Measurements from ENCODE around the gene REPS1. TPM values are rescaled to one million over a fixed set of nuclear protein-coding genes. Genes with fewer than 3 reads are reported as not detected.
A peak's percentile ranks its signal among the peaks of the same experiment; 100 is the strongest.

REPS1 gene
- total RNA-seq, 3 donors from 2014 or later (not counting 1 experiment from before 2014, with no cell fraction given), result 59.9 to 80.4 (median 66.4) TPM

- Mint-ChIP-seq H3K36me3 (no peaks in the 10 kb centered on the region), H3K9me3 (no peaks in the 10 kb centered on the region), H3K4me3 (peak overlapping the region; percentile 85), H3K27me3 (ENCODE audit: low read depth in 2 of 2) (no peaks in the 10 kb centered on the region), H3K4me1 (peaks cover 4% of the 10 kb centered on the region in 2 donors), H3K27ac (peak overlapping the region in 1 of 2 donors; percentile 94)
- Histone ChIP-seq H3K36me3 (ENCODE audit: control insufficient read depth, insufficient read depth, low read length) (no peaks in the 10 kb centered on the region), H3K4me1 (ENCODE audit: control insufficient read depth, insufficient read depth, low read length) (peaks cover 15% of the 10 kb centered on the region), H3K27ac (ENCODE audit: low read length) (peak overlapping the region; percentile 15), H3K4me3 (ENCODE audit: low read length) (peak overlapping the region; percentile 96), H3K27me3 (ENCODE audit: control insufficient read depth, insufficient read depth, low read length) (no peaks in the 10 kb centered on the region), H3K9me3 (ENCODE audit: control insufficient read depth, insufficient read depth, low read length) (no peaks in the 10 kb centered on the region)
- WGBS (ENCODE audit: insufficient coverage), result 5% methylated on average over 3 of the region's 3 CpGs
- intact Hi-C loops (cut with micrococcal nuclease), result loop anchor here (2.0 to 5.0 kb wide), 4 partner anchors 14 to 376 kb away; partner anchors contain the start of gene TXLNB
- ATAC-seq (no peak), DNase-seq (peak in 1 of 2 donors; percentile 26)
- TF ChIP-seq CTCF (IDR thresholded peaks at IDR 0.05), result no peak
These were observed 1.5 kb downstream of the REPS1 start for GRCh38 chr6:138986578-138986977.

DNA sequence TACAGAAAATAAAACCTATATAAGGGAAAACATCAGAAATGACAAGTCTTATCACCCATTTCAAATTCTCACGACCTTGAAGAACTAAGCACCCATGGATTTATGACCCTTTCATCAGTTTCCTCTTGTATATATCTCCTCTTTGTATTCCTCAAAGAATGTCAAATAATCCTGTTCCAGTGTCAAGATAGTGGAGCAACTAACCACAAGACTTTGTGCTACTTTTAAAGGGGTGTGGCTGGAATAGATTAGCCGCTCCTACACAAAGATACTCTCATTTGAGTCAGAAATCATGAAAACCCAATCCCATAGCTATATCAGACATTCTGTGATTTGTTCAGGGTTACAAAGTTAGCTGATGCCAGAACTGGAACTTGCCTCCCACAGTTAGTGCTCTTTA is 6.6 kb downstream of the REPS1 start:
- Mint-ChIP-seq H3K4me1 (peaks cover 36 to 37% of the 10 kb centered on the region in 2 donors), H3K9me3 (no peaks in the 10 kb centered on the region), H3K4me3 (no peak overlapping the region), H3K27me3 (ENCODE audit: low read depth in 2 of 2) (no peaks in the 10 kb centered on the region), H3K36me3 (no peaks in the 10 kb centered on the region), H3K27ac (no peak overlapping the region)
- intact Hi-C loops (cut with micrococcal nuclease), result no loop called here
- no peak overlapping the region for H3K27ac ChIP-seq (ENCODE audit: low read length)
- no peak for TF ChIP-seq CTCF (IDR thresholded peaks at IDR 0.05)
- no peak overlapping the region for H3K4me3 ChIP-seq (ENCODE audit: low read length)
- 79% methylated on average over 2 of the region's 2 CpGs for WGBS (ENCODE audit: insufficient coverage)
- H3K27me3 ChIP-seq (ENCODE audit: control insufficient read depth, insufficient read depth, low read length), result no peaks in the 10 kb centered on the region
- no peaks in the 10 kb centered on the region for H3K9me3 ChIP-seq (ENCODE audit: control insufficient read depth, insufficient read depth, low read length)
- DNase-seq (no peak), ATAC-seq (no peak)
- no peaks in the 10 kb centered on the region for H3K36me3 ChIP-seq (ENCODE audit: control insufficient read depth, insufficient read depth, low read length)
- H3K4me1 ChIP-seq (ENCODE audit: control insufficient read depth, insufficient read depth, low read length), result peaks cover 9% of the 10 kb centered on the region

- 93% methylated on average over 5 of the region's 5 CpGs for WGBS (ENCODE audit: insufficient coverage)
- no peak for DNase-seq
- no peak overlapping the region for H3K27ac ChIP-seq (ENCODE audit: low read length)
These were observed 8.0 kb downstream of the REPS1 start for GRCh38 chr6:138979813-138980668.

More at GRCh38 chr6:138979813-138980668, 8.0 kb downstream of the REPS1 start:
- peaks cover 4% of the 10 kb centered on the region for H3K4me1 ChIP-seq (ENCODE audit: control insufficient read depth, insufficient read depth, low read length)
- no peak overlapping the region for H3K27ac Mint-ChIP-seq
- no peak overlapping the region for H3K4me3 ChIP-seq (ENCODE audit: low read length)
- intact Hi-C loops (cut with micrococcal nuclease), result no loop called here
- no peaks in the 10 kb centered on the region for H3K27me3 Mint-ChIP-seq (ENCODE audit: low read depth in 2 of 2)
- no peaks in the 10 kb centered on the region for H3K9me3 Mint-ChIP-seq
- H3K36me3 Mint-ChIP-seq, result no peaks in the 10 kb centered on the region
- peaks cover 39 to 40% of the 10 kb centered on the region in 2 donors for H3K4me1 Mint-ChIP-seq
- ATAC-seq, result no peak
- no peaks in the 10 kb centered on the region for H3K36me3 ChIP-seq (ENCODE audit: control insufficient read depth, insufficient read depth, low read length)
- H3K9me3 ChIP-seq (ENCODE audit: control insufficient read depth, insufficient read depth, low read length), result no peaks in the 10 kb centered on the region
- TF ChIP-seq CTCF (IDR thresholded peaks at IDR 0.05), result no peak
- H3K4me3 Mint-ChIP-seq, result no peak overlapping the region
- no peaks in the 10 kb centered on the region for H3K27me3 ChIP-seq (ENCODE audit: control insufficient read depth, insufficient read depth, low read length)

Measured in natural killer cell (primary cell).